ENCODE data around the gene ITGB3.
A peak's percentile ranks its signal among the peaks of the same experiment; 100 is the strongest.

Gene ITGB3

DNA sequence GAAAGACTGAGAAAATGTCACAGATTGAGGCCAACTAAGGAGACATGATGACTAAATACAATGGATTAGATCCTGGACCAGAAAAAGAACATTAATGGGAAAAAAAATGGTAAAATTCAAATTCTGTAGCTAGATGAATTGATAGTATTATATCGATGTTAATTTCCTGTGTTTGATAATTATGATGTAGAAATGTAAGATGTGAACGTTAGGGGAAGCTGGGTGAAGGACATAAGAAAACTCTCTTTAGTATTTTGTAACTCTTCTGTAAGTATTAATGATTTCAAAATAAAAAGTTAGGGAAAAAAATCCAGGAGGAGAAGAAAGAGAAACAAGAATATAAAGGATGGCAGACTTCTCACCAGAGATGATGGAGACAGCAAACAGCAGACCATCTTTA is 2.8 kb upstream of the ITGB3 start:
- no peak for DNase-seq (ENCODE audit: low read depth)
- TF ChIP-seq, protein P1, sequence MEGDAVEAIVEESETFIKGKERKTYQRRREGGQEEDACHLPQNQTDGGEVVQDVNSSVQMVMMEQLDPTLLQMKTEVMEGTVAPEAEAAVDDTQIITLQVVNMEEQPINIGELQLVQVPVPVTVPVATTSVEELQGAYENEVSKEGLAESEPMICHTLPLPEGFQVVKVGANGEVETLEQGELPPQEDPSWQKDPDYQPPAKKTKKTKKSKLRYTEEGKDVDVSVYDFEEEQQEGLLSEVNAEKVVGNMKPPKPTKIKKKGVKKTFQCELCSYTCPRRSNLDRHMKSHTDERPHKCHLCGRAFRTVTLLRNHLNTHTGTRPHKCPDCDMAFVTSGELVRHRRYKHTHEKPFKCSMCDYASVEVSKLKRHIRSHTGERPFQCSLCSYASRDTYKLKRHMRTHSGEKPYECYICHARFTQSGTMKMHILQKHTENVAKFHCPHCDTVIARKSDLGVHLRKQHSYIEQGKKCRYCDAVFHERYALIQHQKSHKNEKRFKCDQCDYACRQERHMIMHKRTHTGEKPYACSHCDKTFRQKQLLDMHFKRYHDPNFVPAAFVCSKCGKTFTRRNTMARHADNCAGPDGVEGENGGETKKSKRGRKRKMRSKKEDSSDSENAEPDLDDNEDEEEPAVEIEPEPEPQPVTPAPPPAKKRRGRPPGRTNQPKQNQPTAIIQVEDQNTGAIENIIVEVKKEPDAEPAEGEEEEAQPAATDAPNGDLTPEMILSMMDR (conservative IDR thresholded peaks at IDR 0.05; ENCODE audit: low read depth, low read length) = no peak

DNA sequence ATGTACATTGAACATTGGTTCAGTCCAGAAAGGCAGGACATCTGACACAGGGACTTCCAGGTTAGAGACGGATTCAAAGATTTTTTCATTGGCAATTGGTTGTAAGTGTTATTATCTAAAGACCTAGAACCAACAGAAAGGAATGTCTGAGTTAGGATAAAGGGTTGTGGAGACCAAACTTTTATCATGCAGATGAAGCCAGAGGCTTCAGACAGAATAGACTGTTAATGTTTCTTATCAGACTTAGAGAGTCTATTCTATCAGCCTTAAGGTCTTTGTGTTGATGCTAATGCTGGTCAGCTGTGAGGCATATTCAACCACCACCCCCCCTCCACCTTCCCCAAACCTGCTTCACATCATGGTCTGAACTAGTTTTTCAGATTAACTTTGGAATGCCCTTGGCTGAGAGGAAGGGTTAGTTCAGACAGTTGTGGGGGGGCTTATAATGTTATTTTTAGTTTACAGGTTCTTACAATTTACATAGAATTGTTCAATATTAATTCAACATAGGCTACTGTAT is 2.1 kb upstream of the ITGB3 start:
- TF ChIP-seq, protein P1 (conservative IDR thresholded peaks at IDR 0.05; ENCODE audit: low read depth, low read length) = no peak
- no peak overlapping the region for H3K4me3 ChIP-seq (ENCODE audit: low read length)
- no peak for DNase-seq (ENCODE audit: low read depth)

More for the DNA sequence above, 2.8 kb upstream of the ITGB3 start:
- no peak overlapping the region for H3K4me3 ChIP-seq (ENCODE audit: low read length)

DNA sequence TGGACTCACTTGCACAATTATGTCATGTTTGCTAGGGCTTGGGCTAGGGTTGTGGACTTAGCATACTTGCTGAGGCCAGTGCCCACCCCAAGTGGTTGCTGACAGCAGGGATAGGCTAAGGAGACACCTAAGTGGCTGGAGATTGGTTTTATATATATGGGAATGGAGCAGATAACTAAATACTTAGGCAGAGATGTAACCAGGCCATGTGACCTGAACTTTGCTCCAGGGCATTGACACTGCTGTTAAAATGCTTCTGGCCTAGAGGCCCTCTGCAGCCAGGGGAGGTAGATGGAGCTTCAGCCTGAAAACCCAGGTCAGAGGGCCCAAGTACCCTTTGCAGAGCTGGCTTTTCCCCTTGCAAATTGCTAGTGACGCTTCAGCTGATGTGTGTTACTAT is 1.4 kb upstream of the ITGB3 start:
- no peak overlapping the region for H3K4me3 ChIP-seq (ENCODE audit: low read length)
- TF ChIP-seq, protein P1 (conservative IDR thresholded peaks at IDR 0.05; ENCODE audit: low read depth, low read length) = no peak
- no peak for DNase-seq (ENCODE audit: low read depth)

DNA sequence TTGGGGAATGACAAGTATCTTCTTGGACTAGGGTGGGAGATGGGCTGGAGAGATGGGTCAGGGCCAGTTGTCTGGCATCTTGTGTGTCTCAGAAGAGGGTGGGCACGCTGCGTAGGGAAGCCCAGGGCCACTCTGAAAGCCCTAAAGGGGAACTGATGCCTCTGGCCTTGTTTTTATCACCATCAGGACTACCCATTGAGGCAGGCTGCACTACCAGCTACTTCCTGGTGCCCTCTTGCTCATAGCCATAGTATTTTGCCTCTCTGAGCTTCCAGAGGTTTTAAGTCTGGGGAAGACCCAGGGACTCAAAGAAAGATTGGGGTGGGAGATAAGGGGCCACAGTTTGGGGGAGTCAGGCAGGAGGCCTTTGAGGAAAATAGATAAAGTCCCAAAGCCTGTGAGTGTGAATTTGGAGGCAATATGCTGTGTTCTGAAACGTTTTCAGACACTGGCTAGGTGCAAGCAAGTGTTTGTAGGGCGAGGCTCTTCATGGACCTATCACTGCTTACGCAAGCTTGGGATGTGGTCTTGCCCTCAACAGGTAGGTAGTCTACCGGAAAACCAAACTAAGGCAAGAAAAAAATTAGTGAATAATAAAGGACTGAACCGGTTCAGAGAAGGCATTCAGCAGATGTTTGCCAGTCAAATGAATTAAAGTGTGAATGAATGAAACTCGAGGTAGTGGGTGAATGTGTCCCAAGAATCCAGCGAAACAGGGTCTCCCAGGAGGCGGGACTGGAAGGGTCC is 688 bp upstream of the ITGB3 start:
- TF ChIP-seq, protein P1 (conservative IDR thresholded peaks at IDR 0.05; ENCODE audit: low read depth, low read length) = no peak
- H3K4me3 ChIP-seq (ENCODE audit: low read length) = peak overlapping the region; percentile 39
- DNase-seq (ENCODE audit: low read depth) = no peak

DNA sequence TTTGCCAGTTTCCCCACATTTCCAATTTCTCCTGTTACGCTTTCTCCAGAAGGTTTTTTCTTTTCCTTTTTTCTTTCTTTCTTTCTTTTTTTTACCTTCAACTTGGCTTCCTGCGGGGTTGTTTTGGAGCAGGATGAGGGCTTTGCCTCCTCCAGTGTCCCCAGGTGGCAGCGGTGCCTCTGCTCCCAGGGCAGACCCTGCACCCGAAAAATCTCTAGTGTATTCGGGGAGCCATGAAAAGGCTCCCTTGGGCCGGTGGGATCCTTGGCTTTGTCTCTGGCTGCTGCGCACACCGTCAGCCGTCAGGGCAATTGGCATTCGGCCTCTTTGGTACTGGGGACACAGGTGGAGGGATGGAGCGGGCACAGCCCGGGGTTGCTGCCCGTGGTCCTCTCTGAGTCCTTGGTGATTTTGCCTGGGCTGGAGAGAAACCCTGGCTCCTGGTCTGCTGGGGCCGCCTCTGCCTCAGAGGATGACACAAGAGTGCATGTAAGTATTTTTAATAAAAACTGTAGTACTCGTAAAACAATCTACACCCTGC is 846 bp downstream of the ITGB3 start:
- peak overlapping the region; percentile 61 for H3K4me3 ChIP-seq (ENCODE audit: low read length)
- TF ChIP-seq, protein P1 (conservative IDR thresholded peaks at IDR 0.05; ENCODE audit: low read depth, low read length) = no peak
- no peak for DNase-seq (ENCODE audit: low read depth)

DNA sequence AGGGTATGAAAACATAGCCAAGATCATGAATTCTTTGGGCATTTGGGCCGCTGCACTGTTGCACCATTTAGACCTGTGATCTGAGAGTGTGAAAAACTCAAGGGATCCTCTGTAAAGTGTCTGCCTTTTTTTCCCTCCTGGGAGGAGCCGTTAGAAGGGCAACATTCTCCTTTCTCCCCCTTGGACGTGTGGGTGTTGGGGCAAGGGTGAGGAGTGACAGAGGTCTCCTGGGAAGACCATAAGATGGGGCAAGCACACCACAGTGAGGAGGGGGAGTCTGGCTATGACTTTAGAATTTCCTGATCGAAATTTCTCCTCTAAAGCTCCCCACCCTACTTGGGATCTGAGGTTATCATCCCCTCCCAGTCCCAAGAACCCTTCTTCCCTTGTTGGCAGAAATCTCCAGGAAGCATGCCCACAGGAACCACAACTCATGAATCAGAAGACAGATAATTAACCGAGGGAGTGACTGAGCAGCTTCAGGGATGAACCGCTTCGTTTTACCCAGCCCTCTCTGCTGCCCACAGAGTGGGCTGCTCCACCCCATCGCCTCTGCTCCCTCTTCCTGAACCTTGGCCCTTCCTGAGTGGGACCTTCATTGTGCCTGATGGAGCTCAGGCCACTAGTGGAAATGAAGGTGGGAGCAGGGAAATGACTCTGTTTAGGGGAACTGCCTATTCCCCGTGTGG is 4.2 kb downstream of the ITGB3 start:
- DNase-seq (ENCODE audit: low read depth) = no peak
- TF ChIP-seq, protein P1 (conservative IDR thresholded peaks at IDR 0.05; ENCODE audit: low read depth, low read length) = no peak
- no peak overlapping the region for H3K4me3 ChIP-seq (ENCODE audit: low read length)
